ENCODE results near the gene RXRA.

Gene RXRA

GRCh38 chr9:134423166-134423565, 96.9 kb downstream of the RXRA start:
- no peaks in the 10 kb centered on the region for H3K4me1 ChIP-seq (ENCODE audit: control insufficient read depth, insufficient read depth, low read length)

GRCh38 chr9:134423749-134424148, 97.5 kb downstream of the RXRA start:
- ChIA-PET POLR2A (interaction anchor here (0.7 kb wide), 1 partner anchor 9 kb away, joined by 8 read pairs; no protein-coding TSS in a partner anchor), CTCF (interaction anchor here (0.8 kb wide), 1 partner anchor 12 kb away, joined by 4 read pairs; no protein-coding TSS in a partner anchor)
- Histone ChIP-seq H3K27ac (ENCODE audit: extremely low read depth, low read depth, low read length) (no peak overlapping the region), H3K36me3 (ENCODE audit: control insufficient read depth in 2 of 2, insufficient read depth in 1 of 2, low read length in 2 of 2) (peaks cover 0 to 57% of the 10 kb centered on the region in 2 experiments; a peak in 1 of 3 replicates), H3K4me1 (ENCODE audit: control insufficient read depth, insufficient read depth, low read length) (no peaks in the 10 kb centered on the region), H3K9me3 (ENCODE audit: control insufficient read depth, insufficient read depth, low read depth, low read length) (no peaks in the 10 kb centered on the region), H3K4me3 (ENCODE audit: low read depth, low read length) (no peak overlapping the region)
- TF ChIP-seq ZBTB6 (tag by site-specific recombination; IDR thresholded peaks at IDR 0.05) (no peak), ZNF140 (tag by site-specific recombination; IDR thresholded peaks at IDR 0.05) (no peak), ZNF777 (tag by site-specific recombination; IDR thresholded peaks at IDR 0.05; ENCODE audit: borderline replicate concordance) (no peak), ZNF184 (tag by site-specific recombination; IDR thresholded peaks at IDR 0.05) (no peak), ZNF843 (tag by site-specific recombination; IDR thresholded peaks at IDR 0.05) (no peak), ZNF677 (tag by site-specific recombination; IDR thresholded peaks at IDR 0.05) (no peak), ZNF449 (tag by site-specific recombination; IDR thresholded peaks at IDR 0.05) (no peak)

More at GRCh38 chr9:134423166-134423565, 96.9 kb downstream of the RXRA start:
- TF ChIP-seq ZNF830 (tag by site-specific recombination; IDR thresholded peaks at IDR 0.05; ENCODE audit: low read depth): no peak
- no peak for TF ChIP-seq ZNF292 (tag by site-specific recombination; IDR thresholded peaks at IDR 0.05; ENCODE audit: borderline replicate concordance, low read depth)
- TF ChIP-seq GLIS2 (tag by site-specific recombination; IDR thresholded peaks at IDR 0.05): no peak
- no peak for TF ChIP-seq ZNF76 (tag by site-specific recombination; IDR thresholded peaks at IDR 0.05; ENCODE audit: borderline replicate concordance, low read depth)
- TF ChIP-seq ZNF521 (tag by site-specific recombination; IDR thresholded peaks at IDR 0.05): no peak
- no peak for TF ChIP-seq PRDM2 (tag by site-specific recombination; IDR thresholded peaks at IDR 0.05; ENCODE audit: borderline replicate concordance)
- TF ChIP-seq KLF1 (tag by site-specific recombination; IDR thresholded peaks at IDR 0.05): no peak
- no peak for TF ChIP-seq ZSCAN23 (tag by site-specific recombination; IDR thresholded peaks at IDR 0.05)
- no peak for TF ChIP-seq ZNF362 (tag by site-specific recombination; IDR thresholded peaks at IDR 0.05)
- no peak for TF ChIP-seq ZNF274 (IDR thresholded peaks at IDR 0.05; ENCODE audit: low read length)
- no peak for TF ChIP-seq ZNF274 (tag by site-specific recombination; IDR thresholded peaks at IDR 0.05; ENCODE audit: borderline replicate concordance)
- TF ChIP-seq ZNF311 (tag by site-specific recombination; IDR thresholded peaks at IDR 0.05; ENCODE audit: borderline replicate concordance): no peak
- no peak for TF ChIP-seq ZNF202 (tag by site-specific recombination; IDR thresholded peaks at IDR 0.05; ENCODE audit: borderline replicate concordance)
- no peak for TF ChIP-seq TRIM28 (IDR thresholded peaks at IDR 0.05; ENCODE audit: borderline replicate concordance, low read length)
- H3K36me3 ChIP-seq (ENCODE audit: control insufficient read depth in 2 of 2, insufficient read depth in 1 of 2, low read length in 2 of 2): peaks cover 0 to 62% of the 10 kb centered on the region in 2 experiments; a peak in 1 of 3 replicates
- CTCF ChIA-PET: no interaction called here
- no peaks in the 10 kb centered on the region for H3K9me3 ChIP-seq (ENCODE audit: control insufficient read depth, insufficient read depth, low read depth, low read length)
- H3K4me3 ChIP-seq (ENCODE audit: low read depth, low read length): no peak overlapping the region
- POLR2A ChIA-PET: no interaction called here
- H3K27ac ChIP-seq (ENCODE audit: extremely low read depth, low read depth, low read length): no peak overlapping the region

Measured in HEK293 (cell line).